ENCODE data around the gene PLEK2. TPM values are rescaled to one million over a fixed set of nuclear protein-coding genes. Genes with fewer than 3 reads are reported as not detected.
A peak's percentile ranks its signal among the peaks of the same experiment; 100 is the strongest.
"Not testable (repeated sequence)": the region's sequence is repeated elsewhere in the genome, so short reads cannot be mapped to it uniquely, and the experiment has no call there.

Gene PLEK2
- total RNA-seq, 1 donor from 2014 or later: not detected

DNA sequence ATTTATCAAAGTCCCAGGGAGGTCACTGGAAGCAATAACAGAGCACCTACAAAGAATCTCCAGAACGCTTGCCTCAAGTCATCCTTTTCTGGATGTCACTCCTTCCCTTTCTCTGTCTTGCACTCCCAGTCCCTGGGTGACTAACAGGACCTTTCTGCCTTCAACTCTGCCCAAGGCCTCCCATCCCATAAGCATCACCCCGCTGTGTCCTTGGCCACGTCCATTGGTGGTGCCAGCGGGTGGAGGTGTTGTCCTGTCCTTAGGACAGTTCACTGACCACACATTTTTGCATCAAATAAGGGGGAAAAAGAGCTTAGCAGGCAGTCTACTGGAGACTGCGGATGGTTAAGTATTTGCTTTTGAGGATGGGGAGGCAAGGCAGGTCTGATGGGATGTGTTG, 23.6 kb upstream of the PLEK2 start:
- intact Hi-C loops (cut with DNase I): no loop called here
- no peak for ATAC-seq (ENCODE audit: poor library complexity)
- DNase-seq: no peak

DNA sequence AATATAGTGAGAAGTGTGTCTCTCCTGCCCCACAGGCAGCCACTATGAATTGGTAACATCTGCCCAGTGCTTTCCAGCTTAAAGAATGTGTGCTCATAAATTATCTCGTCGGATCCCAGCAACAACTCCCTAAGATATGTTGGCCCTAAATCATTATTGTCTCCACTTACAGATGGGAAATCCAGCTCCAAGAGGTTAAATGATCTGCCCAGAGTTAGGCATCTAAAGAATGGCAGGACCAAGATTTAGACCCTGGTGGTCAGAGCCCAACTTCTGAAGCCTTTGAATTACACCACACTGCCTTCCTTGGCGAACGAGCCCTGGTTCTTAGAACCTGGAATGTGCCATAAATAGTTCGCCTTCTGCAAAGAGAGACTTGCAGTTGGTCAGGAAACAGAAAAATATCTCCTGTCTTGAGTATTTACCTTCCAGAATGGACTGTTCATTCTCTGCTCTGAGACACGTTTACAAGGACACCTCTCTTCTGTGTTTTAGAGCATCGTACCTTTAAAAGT, 20.1 kb upstream of the PLEK2 start:
- no peak for ATAC-seq (ENCODE audit: poor library complexity)
- DNase-seq: no peak

DNA sequence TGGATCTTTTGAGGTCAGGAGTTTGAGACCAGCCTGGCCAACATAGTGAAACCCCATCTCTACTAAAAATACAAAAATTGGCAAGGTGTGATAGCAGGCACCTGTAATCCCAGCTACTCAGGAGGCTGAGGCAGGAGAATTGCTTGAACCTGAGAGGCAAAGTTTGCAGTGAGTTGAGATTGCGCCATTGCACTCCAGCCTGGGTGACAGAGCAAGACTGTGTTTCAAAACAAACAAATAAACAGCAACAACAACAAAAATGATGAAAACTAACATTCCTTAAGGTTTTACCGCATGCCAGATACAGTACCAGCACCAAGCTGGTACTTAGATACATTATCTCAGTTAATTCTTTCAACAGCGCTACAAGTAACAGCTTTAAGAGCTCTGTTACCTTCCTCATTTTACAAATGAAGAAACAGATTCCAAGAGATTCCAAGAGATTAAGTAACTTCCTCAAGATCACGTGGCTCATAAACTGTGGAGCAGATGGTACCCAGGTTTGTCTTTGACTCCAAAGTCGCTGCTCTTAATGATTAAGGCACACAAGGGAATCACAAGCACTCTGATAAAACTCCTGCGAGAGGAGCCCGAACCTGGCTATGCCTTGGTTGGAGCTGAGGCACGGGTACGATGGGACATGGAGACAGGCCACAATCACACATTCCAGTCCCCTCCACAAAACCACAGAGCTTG, 17.7 kb upstream of the PLEK2 start:
- intact Hi-C loops (cut with DNase I): loop anchor here (5.0 kb wide), 2 partner anchors 58 to 278 kb away; partner anchors contain the start of gene TMEM229B
- no peak for ATAC-seq (ENCODE audit: poor library complexity)
- DNase-seq: no peak

More for the DNA sequence above, 20.1 kb upstream of the PLEK2 start:
- intact Hi-C loops (cut with DNase I): no loop called here

DNA sequence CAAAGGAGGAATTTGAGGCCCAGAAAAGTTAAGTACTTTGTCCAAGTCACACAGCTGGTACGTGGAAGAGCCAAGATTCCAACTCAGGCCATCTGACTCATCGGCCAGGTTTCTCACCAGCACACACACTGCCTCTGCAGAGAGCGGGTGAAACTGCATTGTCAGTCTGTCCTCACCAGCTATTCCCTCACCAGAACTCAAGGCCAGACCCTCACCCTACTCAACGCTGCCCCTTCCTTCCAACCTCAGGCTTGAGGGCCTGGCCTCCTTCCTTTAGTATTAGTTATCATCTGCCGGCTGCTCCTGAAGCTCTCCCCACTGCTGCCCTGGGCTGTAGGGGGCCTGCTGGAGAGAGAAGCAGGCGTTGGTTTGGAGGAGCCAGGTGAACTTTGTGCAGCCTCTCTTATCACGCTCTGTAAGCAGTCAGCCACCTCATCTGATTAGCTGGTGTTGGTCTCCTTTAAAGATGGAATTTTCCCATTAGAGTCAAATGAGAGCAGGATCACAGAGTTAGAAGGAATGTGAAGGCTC, 16.6 kb upstream of the PLEK2 start:
- DNase-seq: no peak
- intact Hi-C loops (cut with DNase I): loop anchor here (5.0 kb wide), 2 partner anchors 59 to 279 kb away; partner anchors contain the start of gene TMEM229B
- ATAC-seq (ENCODE audit: poor library complexity): no peak

DNA sequence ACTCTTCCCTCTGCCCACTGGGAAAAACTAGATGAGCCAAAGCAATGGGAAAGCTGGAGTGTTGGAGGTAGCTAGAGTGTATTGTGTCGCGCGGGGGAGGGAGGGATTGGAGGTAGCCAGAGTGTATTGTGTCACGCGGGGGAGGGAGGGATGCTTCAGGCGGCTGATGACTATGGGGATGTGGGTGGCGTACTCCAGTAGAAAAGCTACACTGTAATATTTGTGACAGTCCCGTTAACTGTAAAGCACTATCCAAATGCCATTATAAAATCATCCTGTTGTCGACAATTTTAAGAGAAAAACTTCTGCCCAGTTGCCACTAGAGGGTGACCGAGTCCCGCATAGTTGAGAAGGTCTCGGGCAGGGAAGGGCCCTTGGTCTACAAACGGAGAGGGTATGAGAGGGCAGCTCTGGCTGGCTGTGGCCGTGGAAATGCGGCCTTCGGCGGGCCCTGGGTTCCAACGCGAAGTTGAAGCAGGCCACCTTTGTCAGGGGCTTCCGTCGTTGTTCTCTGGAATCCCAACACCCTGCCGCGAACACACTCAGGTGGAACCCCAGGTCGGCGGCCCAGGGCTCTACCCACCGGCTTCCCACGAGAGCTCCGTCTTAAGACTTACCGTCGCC, 15.1 kb upstream of the PLEK2 start:
- DNase-seq (peak; percentile 65), ATAC-seq (ENCODE audit: poor library complexity) (peak; percentile 94)
- intact Hi-C loops (cut with DNase I): loop anchor here (5.0 kb wide), 2 partner anchors 60 to 280 kb away; partner anchors contain the start of gene TMEM229B

DNA sequence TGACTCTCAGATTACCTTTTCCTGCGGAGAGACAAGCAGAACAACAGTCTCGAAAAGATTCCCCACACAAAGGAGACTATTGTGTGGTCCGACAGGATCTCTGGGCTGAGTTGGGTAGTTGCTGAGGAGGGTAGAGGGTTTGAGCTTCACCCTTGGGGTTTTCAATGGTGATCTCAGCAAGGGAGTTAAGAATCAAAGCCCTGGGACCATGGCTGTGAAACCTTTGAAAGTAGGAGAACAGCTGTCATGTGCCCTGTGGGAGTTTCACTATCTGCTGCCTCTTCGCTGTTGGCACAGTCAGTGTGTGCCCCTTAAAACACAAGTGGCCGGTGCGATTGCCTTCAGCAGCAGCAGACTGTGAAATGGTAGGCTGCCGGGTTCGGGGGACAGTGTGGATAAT, 14.2 kb upstream of the PLEK2 start:
- ATAC-seq (ENCODE audit: poor library complexity) (peak; percentile 51), DNase-seq (no peak)
- intact Hi-C loops (cut with DNase I): loop anchor here (5.0 kb wide), 2 partner anchors 61 to 281 kb away; partner anchors contain the start of gene TMEM229B

DNA sequence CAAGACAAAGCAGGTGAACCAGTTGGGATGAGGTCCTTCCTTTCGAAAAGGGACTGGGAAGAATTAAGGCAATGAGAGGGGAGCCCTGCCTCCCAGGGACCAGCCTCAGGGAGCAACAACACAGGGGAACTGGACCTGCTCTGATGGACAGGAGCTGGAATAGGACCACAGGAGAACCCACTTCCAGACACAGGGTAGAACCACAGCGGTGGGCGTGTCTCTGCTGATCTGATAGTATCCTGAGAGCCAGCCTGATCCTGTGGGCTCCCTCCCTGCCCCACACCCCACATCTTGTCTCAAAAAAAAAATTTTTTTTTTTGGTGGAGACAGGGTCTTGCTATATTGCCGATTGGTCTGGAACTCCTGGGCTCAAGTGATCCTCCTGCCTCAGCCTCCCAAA, 13.6 kb upstream of the PLEK2 start:
- DNase-seq (no peak), ATAC-seq (ENCODE audit: poor library complexity) (no peak)
- intact Hi-C loops (cut with DNase I): loop anchor here (2.0 to 5.0 kb wide), 3 partner anchors 62 to 282 kb away; partner anchors contain the start of gene TMEM229B

DNA sequence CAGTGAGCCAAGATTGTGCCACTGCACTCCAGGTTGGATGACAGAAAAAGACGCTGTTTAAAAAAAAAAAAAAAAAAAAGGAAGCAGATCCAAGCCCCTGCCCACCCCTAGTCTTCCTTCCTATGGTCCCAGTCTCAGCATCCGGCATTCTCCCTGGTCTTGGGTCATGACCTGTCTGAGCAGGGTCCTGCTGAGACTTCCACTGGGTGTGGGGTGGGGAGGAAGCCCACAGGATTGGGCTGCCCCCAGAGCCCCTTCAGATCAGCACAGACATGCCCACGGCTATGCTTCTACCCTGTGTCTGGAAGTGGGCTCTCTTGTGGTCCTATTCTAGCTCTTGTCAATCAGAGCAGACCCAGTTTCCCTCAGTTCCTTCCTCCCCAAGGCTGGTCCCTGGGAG, 12.6 kb upstream of the PLEK2 start:
- DNase-seq (no peak), ATAC-seq (ENCODE audit: poor library complexity) (no peak)
- intact Hi-C loops (cut with DNase I): loop anchor here (2.0 kb wide), 1 partner anchor 146 kb away; no protein-coding TSS in a partner anchor

DNA sequence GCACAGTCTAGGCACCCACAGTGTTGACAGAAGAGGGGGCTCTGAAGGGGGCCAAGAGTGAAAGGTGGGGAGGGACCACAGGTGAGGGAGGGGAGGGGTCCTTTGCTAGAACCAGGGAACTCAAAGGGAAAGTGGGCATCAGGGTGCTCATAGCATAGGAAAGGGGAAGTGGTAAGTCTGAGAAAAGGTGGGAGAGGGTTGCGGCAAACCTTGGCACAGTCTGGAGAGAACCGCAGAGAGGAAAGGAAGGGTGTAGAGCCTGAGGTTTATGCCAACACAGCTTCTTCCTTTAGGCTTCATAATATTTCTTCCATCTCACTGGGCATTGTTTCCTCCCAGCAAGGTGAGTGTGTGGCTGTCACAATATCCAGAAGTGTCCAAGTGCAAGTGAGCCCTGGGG, 11.5 kb upstream of the PLEK2 start:
- intact Hi-C loops (cut with DNase I): no loop called here
- no peak for DNase-seq
- no peak for ATAC-seq (ENCODE audit: poor library complexity)

DNA sequence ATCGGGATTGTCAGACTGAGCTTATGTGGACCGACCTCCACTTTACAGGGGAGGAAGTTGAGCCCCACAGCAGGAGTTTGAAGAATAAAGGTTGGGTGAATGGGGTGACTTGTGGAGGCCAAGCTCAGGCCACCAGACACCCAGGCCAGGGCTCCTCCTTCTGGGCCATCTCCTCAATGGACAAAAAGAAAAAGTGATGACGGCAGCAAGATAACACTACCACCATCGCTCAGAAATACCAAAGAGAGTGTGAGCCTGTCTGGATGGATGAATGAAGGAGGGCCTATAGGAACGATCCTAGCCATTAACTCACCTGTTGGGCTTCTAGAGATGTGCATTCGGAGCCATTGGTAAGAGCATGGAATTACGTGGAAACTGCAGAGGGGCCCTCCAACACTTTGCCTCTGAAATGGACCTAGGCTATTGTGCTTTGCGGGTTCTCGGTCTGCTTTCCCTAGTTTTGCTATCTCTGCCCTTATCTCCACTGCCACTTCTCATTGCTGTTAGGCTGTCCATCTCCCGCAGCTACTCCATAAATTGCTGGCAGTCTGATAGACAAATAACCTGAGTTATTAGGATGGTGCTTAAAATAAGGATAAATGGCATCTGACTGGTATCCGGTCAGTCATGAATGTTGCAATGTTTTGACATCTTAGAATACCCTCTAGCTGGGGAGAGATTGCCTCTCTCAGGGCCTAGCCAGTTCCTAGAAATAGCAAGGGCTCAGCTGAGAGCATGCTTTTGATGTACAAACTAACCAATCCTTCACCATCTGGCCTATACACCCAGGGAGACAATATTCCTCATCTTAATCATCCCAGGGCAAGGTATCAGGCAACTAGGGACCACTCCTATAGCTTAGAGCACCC, 9.6 kb upstream of the PLEK2 start:
- intact Hi-C loops (cut with DNase I): no loop called here
- DNase-seq (no peak), ATAC-seq (ENCODE audit: poor library complexity) (no peak)

DNA sequence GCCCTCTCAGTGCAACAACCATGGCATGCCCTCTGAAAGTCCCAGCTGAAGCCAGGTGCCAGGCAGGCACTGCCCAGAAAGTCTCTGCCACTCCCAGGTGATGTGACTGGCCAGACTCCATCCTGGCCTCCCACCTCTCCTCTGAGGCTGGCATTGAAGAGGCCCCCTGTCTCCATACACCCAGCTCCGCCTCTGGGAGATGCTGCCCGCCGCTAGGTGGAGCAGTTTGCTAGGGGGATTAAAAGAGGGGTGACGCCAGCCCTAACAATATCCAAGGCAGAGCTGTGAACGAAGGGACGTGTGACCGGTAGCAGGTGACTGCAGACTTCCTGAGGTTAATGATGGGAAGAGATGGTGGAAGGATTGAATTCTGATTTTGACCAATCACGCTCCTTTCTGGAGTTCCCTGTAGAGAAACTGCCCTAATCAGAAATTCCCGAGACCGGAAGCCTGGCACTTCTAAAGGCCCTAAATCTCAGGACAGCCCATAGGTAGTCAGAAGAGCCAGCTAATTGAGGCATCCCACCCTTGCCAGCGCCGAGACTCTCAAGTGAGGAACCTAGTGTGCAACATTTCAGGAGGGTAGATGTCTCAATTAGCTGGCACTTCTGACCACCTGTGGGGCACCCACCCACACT, 8.3 kb upstream of the PLEK2 start:
- intact Hi-C loops (cut with DNase I): no loop called here
- DNase-seq (no peak), ATAC-seq (ENCODE audit: poor library complexity) (peak; percentile 49)

DNA sequence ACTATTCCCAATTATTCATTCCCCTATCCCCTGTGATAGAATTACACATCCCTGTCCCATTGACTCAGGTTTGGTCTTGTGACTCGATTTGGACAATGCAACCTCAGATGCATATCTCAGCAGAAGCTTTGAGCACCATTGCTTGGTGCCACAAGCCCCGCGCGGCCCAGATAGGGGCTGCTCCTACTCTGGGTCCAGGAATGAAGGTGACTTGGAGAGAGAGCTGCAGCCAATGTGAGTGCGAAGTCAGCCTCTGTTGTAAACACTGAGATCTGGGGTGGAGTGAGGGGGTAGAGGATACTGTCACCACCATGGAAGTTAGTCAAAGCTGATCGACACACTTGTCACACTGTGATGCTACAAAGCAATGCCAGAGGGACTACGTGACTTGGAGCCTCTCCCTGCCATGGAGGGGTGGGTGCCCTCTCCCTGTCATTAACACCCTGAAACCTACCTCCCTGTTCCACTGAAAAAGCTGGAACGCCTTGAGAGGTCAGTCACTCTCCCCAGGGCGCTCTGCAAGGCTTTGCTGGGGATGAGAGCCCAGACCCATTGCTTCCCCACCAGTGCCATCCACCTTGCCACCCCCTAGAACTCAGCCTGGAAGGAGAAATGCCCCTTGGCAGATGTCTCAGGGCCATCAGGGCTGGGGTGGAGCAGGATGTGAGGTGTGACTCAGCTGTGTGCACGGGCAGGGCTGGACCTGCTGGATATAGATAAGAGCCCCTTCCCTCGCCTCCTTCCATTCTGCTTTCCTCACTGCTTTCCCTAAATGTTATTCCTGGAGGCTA, 6.6 kb upstream of the PLEK2 start:
- DNase-seq (no peak), ATAC-seq (ENCODE audit: poor library complexity) (no peak)
- intact Hi-C loops (cut with DNase I): no loop called here

DNA sequence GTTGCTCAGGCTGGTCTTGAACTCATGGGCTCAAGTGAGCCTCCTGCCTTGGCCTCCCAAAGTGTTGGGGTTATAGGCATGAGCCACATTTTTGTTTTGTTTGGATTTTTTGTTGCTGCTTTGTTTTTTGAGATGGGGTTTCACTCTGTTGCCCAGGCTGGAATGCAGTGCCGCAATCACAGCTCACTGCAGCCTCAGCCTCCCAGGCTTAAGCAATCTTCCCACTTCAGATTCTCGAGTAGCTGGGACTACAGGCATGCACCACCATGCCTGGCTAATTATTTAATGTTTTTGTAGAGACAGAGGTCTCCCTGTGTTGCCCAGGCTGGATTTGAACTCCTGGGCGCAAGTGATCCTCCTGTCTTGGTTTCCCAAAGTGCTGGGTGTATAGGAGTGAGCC, 5.7 kb upstream of the PLEK2 start:
- DNase-seq: no peak
- intact Hi-C loops (cut with DNase I): no loop called here
- ATAC-seq (ENCODE audit: poor library complexity): no peak

DNA sequence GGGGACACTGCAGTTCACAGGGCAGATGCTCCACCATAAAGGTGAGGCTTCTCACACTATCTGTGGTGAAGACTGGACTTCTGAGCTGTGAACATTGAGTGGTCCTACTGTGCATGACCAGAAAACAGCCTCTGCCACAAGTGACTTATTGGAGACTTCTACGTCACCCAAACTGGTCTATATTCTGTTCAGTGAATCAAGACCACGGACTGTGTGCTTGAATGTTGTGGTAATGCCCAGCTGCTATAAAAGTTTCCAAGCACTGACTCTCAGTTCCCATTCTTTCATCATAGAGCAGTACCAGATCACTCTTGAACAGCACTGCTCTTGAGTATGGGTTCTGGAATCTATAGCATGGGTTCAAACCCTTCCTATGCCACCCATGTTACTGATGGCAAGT, 4.8 kb upstream of the PLEK2 start:
- ATAC-seq (ENCODE audit: poor library complexity): no peak
- intact Hi-C loops (cut with DNase I): no loop called here

DNA sequence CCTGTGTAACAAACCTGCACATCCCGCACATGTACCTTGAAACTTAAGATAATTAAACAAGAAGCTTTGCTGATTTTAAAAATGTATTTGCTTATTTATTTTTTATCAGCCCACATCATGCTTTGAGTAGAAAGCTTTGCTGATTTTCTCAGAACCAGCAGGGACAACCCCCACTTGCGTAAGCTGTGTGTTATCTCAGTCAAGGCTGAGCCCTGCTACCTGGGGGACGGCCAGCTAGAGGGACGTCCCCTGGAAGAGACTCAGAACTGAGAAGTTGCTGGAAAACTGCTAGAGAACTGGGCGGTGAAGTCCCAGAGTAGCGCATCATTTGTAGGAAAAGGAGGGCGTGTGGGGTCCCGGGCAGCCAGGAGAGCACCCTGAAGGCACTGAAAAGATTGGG, 4.1 kb upstream of the PLEK2 start:
- intact Hi-C loops (cut with DNase I): no loop called here
- DNase-seq (no peak), ATAC-seq (ENCODE audit: poor library complexity) (no peak)

More for the DNA sequence above, 4.8 kb upstream of the PLEK2 start:
- DNase-seq: no peak

DNA sequence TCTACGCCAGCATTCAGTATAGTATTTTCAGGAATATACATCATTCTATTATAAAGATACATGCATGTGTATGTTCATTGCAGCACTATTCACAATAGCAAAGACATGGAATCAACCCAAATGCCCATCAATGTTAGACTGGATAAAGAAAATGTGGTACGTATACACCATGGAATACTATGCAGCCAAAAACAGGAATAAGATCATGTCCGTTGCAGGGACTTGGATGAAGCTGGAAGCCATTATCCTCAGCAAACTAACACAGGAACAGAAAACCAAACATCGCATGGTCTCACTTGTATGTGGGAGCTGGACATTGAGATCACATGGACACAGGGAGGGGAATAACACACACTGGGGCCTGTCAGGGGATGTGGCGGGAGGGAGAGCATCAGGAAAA, 3.6 kb upstream of the PLEK2 start:
- intact Hi-C loops (cut with DNase I); DNase-seq; ATAC-seq (ENCODE audit: poor library complexity): not testable (repeated sequence)

Data from Right ventricle myocardium superior (tissue), 1 donor.